IPS-18c (cell line): ENCODE results near the gene CCDC71L.
"Not testable (repeated sequence)": the region's sequence is repeated elsewhere in the genome, so short reads cannot be mapped to it uniquely, and the experiment has no call there.

Experiments
- H3K4me3 ChIP-seq: 2 replicates; pipeline ENCODE4 v1.7.0; 2013; ENCODE audit warnings: low read depth, mild to moderate bottlenecking, low read length, moderate library complexity; ENCODE audit not compliant: insufficient read depth
- H3K9me3 ChIP-seq: one replicate; pipeline ENCODE4 v1.6.1; 2013; ENCODE audit warnings: mild to moderate bottlenecking, low read length, moderate library complexity; ENCODE audit not compliant: control insufficient read depth, insufficient read depth

CCDC71L gene

GRCh38 chr7:106660862-106661720 lies at the start of gene CCDC71L:
Gene CCDC71L, minus strand, starts transcription at chr7:106661158. Its CDS starts 262 bp downstream, at chr7:106660896.
- Histone ChIP-seq H3K9me3 (no peaks in the 10 kb centered on the region), H3K4me3 (peak within 1 kb of the TSS; percentile 70)

GRCh38 chr7:106709604-106710003 lies 48.6 kb upstream of the CCDC71L start:
- H3K4me3 ChIP-seq: not testable (repeated sequence)

DNA sequence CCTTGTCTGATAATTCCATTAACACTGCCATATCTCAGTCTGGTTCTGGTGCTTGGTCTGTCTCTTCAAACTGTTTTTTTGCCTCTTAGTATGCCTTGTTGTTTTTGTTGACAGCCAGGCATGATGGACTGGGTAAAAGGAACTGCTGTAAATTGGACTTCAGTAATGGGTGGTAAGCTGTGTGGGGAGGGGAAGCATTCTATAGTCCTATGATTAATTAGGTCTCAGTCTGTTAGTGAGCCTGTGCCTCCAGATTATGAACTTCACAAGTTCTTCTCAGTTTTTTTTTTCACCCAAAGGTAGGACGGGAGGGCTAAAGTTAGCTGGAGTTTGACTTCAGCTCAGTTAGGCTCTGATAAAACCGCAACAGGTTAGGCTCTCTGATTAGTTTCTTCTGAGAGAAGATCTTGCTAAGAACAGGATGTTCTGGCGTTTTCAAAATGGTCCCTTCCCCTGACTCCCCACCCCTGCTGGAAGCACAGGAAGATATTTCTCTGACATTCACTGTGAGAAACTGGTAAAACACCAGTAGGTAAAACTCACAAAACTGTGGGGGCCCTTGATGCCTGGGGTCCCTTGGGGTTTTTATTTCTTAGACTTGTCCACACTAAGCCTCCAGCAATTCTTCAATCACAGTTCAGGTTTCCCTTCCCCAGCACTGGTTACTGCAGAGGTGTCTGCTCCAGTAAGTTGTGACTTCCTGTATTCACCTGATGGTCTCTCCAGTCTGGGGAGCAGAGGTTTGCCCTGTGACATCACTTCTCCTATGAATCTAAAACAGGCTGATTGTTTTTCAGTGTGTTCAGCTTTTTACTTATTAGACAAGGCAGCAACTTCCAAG lies 43.3 kb upstream of the CCDC71L start:
- peaks cover under 1% of the 10 kb centered on the region for H3K9me3 ChIP-seq
- no peak overlapping the region for H3K4me3 ChIP-seq

More at GRCh38 chr7:106709604-106710003, 48.6 kb upstream of the CCDC71L start:
- H3K9me3 ChIP-seq: not testable (repeated sequence)

DNA sequence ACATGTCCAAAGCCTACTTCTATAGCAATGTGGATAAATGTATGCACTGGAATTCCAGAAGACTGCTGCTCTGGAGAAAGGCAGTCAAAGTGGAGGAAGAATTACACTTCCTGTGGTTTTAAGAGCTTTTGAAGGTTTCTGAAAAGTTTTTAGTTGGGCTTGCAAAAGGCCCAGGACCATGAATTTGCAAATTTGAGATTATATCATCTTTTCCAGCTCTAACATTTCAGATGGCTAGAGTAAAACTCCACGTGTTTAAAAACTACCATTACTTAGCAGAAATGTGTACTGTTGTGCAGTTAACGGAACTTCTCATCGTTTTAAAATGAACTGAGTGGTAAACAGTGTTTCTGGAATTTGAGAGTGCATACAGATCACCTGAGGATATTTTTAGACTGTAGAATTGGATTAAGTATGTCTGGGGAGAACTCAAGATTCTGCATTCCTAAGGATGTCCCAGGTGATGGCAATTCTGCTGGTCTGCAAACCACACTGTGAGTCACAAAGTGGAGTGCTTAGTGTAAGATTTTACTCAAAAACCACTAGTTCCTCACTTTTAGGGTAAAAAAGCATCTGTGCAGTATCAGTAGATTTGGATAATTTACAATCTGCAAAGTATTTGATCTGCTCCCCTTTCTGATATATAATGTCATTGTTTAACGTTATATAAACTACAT lies 32.9 kb upstream of the CCDC71L start:
- no peak overlapping the region for H3K4me3 ChIP-seq
- H3K9me3 ChIP-seq: peaks cover 2% of the 10 kb centered on the region

GRCh38 chr7:106692450-106693051 lies 31.6 kb upstream of the CCDC71L start:
- H3K9me3 ChIP-seq: peaks cover 2% of the 10 kb centered on the region

GRCh38 chr7:106688161-106688560 lies 27.2 kb upstream of the CCDC71L start:
- H3K9me3 ChIP-seq, H3K4me3 ChIP-seq: not testable (repeated sequence)

More at GRCh38 chr7:106692450-106693051, 31.6 kb upstream of the CCDC71L start:
- no peak overlapping the region for H3K4me3 ChIP-seq

DNA sequence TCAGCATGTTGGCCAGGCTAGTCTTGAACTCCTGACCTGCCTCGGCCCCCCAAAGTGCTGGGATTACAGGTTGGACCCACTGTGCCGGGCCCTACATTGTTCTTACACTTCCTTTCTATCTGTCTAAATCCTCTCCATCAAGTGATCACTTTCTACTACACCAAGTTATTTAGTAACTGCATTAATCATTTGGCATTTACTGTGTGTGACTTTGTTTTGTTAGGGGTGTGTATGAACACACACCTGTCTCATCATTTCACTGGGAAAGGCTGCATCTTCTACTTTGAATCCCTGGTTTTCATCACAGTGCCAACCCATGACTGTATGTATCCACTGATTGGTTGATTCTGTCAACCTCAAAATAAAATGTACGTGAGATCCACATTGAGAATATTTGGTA lies 23.0 kb upstream of the CCDC71L start:
- H3K9me3 ChIP-seq: no peaks in the 10 kb centered on the region
- H3K4me3 ChIP-seq: no peak overlapping the region

GRCh38 chr7:106681815-106682495 lies 21.0 kb upstream of the CCDC71L start:
- H3K9me3 ChIP-seq: no peaks in the 10 kb centered on the region
- no peak overlapping the region for H3K4me3 ChIP-seq

DNA sequence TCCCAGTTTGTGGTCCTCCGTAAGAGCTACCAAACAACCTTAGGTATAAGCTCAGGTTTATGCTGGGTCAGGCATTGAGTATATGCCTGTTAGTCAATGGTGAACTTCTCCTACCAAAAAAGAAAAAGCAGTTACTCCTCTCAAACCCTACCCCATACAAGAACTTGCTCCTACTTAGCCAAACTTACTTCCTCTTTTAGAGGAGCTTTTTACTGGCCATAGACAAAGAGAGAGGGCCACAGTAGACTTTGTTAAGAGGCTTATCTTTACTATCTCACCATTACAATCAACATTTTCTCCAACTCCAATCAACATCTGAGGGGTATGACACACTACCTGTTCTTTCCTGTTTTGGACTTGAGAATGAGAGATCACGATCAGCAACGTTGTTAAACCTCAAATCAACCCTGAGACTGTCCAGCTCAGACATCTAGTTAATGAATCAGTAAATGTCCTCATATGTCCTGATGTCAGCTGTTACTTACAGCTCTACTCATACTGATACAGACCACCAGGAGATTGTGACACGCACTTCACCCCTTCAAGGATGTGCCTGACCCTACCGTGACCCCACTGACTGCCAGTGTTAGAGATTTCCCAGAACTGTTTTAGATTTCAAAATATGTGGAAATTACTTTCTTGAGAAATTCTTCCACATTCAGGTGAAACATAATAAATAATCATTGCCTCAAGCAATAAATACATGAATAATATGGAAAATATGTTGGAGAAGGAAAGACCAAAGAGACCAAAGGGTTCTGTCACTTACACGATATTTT lies 18.4 kb upstream of the CCDC71L start:
- no peak overlapping the region for H3K4me3 ChIP-seq
- no peaks in the 10 kb centered on the region for H3K9me3 ChIP-seq

- Histone ChIP-seq H3K4me3 (no peak overlapping the region), H3K9me3 (no peaks in the 10 kb centered on the region)
These were observed 17.8 kb upstream of the CCDC71L start for GRCh38 chr7:106678795-106679152.

DNA sequence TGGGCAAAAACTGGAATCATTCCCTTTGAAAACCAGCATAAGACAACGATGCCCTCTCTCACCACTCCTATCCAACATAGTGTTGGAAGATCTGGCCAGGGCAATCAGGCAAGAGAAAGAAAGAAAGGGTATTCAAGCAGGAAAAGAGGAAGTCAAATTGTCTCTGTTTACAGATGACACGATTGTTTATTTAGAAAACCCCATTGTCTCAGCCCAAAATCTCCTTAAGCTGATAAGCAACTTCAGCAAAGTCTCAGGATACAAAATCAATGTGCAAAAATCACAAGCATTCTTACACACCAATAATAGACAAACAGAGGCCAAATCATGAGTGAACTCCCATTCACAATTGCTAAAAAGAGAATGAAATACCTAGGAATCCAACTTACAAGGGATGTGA lies 15.5 kb upstream of the CCDC71L start:
- H3K9me3 ChIP-seq, H3K4me3 ChIP-seq: not testable (repeated sequence)

DNA sequence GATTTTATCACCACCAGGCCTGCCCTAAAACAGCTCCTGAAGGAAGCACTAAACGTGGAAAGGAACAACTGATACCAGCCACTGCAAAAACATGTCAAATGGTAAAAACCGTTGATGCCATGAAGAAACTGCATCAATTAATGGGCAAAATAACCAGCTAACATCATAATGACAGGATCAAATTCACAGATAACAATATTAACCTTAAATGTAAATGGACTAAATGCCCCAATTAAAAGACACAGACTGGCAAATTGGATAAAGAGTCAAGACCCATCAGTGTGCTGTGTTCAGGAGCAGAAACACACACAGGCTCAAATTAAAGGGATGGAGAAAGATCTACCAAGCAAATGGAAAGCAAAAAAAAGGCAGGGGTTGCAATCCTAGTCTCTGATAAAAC lies 12.7 kb upstream of the CCDC71L start:
- H3K4me3 ChIP-seq, H3K9me3 ChIP-seq: not testable (repeated sequence)

- H3K9me3 ChIP-seq, H3K4me3 ChIP-seq: not testable (repeated sequence)
These were observed 11.0 kb upstream of the CCDC71L start for GRCh38 chr7:106671930-106672329.

GRCh38 chr7:106671160-106671559 lies 10.2 kb upstream of the CCDC71L start:
- H3K4me3 ChIP-seq: no peak overlapping the region

DNA sequence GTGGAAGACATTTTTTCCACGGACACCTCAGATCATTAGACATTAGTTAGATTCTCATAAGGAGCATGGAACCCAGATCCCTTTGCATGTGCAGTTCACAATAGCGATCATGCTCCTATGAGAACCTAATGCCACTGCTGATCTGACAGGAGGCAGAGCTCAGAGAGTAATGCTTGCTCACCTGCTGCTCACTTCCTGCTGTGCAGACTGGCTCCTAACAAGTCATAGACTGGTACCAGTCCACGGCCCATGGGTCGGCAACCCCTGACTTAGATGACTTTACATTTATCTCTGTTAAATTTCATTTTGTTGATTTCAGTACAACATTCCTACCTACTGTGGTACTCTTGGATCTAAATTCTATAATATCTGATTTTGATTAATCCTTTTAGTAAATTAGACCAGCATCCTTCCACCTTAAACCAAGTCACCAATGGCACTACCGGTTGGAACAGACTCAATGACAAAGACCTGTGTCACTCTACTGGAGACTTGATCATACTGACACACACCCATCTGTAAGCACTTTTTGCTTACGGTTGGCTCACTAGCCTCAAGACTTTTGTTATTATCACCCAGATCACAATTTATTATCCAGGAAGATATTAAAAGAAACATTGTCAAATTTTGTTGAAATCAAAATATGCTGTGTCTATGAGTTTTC lies 8.0 kb upstream of the CCDC71L start:
- Histone ChIP-seq H3K9me3 (no peaks in the 10 kb centered on the region), H3K4me3 (no peak overlapping the region)

More at GRCh38 chr7:106671160-106671559, 10.2 kb upstream of the CCDC71L start:
- H3K9me3 ChIP-seq: no peaks in the 10 kb centered on the region

GRCh38 chr7:106666353-106666752 lies 5.4 kb upstream of the CCDC71L start:
- Histone ChIP-seq H3K9me3 (no peaks in the 10 kb centered on the region), H3K4me3 (no peak overlapping the region)
